HepG2 (cell line): Measurements from ENCODE around the gene TNFSF12. TPM values are rescaled to one million over a fixed set of nuclear protein-coding genes. Genes with fewer than 3 reads are reported as not detected.
A peak's percentile ranks its signal among the peaks of the same experiment; 100 is the strongest.

Experiments used
- ADNP ChIP-seq: sonication (generic); formaldehyde crosslinking; IDR thresholded peaks from 2 replicates; pipeline ENCODE4 v1.4.0; 2020; ENCODE audit warnings: missing genetic modification reagents
- ATF5 ChIP-seq: sonication (generic); formaldehyde crosslinking; IDR thresholded peaks from 2 replicates; pipeline ENCODE4 v1.4.0; 2020; ENCODE audit warnings: mild to moderate bottlenecking, low read depth, missing genetic modification reagents
- DNMT1 ChIP-seq: sonication (generic); formaldehyde crosslinking; IDR thresholded peaks from 2 replicates; pipeline ENCODE4 v1.5.1; 2020; ENCODE audit warnings: mild to moderate bottlenecking, missing genetic modification reagents
- ELF3 ChIP-seq: IDR thresholded peaks from 2 replicates; pipeline ENCODE4 v1.6.1; 2016; ENCODE audit warnings: missing genetic modification reagents, missing compliant biosample characterization
- GABPA ChIP-seq, 2 experiments: IDR thresholded peaks; 2 replicates each; pipeline ENCODE4 v1.6.1; 2011 to 2016; ENCODE audit warnings: low read depth in 2 of 2, low read length in 1 of 2, missing biosample characterization in 1 of 2, missing genetic modification characterization in 1 of 2
- KAT8 ChIP-seq: IDR thresholded peaks from 2 replicates; pipeline ENCODE4 v1.6.1; 2016; ENCODE audit warnings: missing genetic modification reagents, missing compliant biosample characterization
- KDM5B ChIP-seq: sonication (generic); formaldehyde crosslinking; IDR thresholded peaks from 2 replicates; pipeline ENCODE4 v1.4.0; 2020; ENCODE audit warnings: missing genetic modification reagents, mild to moderate bottlenecking, borderline replicate concordance
- KMT2A ChIP-seq: sonication (generic); formaldehyde crosslinking; IDR thresholded peaks from 2 replicates; pipeline ENCODE4 v1.4.0; 2020; ENCODE audit warnings: missing genetic modification reagents
- MNT ChIP-seq: fragments of 450-650 bp; IDR thresholded peaks from 2 replicates; pipeline ENCODE4 v1.6.1; 2016
- MTF1 ChIP-seq: sonication (generic); formaldehyde crosslinking; IDR thresholded peaks from 2 replicates; pipeline ENCODE4 v1.5.0; 2020; ENCODE audit warnings: missing genetic modification reagents
- MXD4 ChIP-seq: IDR thresholded peaks from 2 replicates; pipeline ENCODE4 v1.6.1; 2016; ENCODE audit warnings: mild to moderate bottlenecking, missing biosample characterization, missing genetic modification reagents
- NCOA5 ChIP-seq: sonication (generic); formaldehyde crosslinking; IDR thresholded peaks from 2 replicates; pipeline ENCODE4 v1.4.0; 2020; ENCODE audit warnings: missing genetic modification reagents
- NKX3-1 ChIP-seq: sonication (generic); formaldehyde crosslinking; IDR thresholded peaks from 2 replicates; pipeline ENCODE4 v1.5.0; 2020; ENCODE audit warnings: missing genetic modification reagents
- NRL ChIP-seq: sonication (generic); formaldehyde crosslinking; IDR thresholded peaks from 2 replicates; pipeline ENCODE4 v1.5.0; 2020; ENCODE audit warnings: missing genetic modification reagents, mild to moderate bottlenecking, moderate library complexity, borderline replicate concordance
- STAT5B ChIP-seq: sonication (generic); formaldehyde crosslinking; IDR thresholded peaks from 2 replicates; pipeline ENCODE4 v1.4.0; 2020; ENCODE audit warnings: missing genetic modification reagents
- SUZ12 ChIP-seq: fragments of 150-350 bp; IDR thresholded peaks from 2 replicates; pipeline ENCODE4 v1.6.1; 2014; ENCODE audit warnings: low read depth, low read length
- TEAD2 ChIP-seq: sonication (generic); formaldehyde crosslinking; IDR thresholded peaks from 2 replicates; pipeline ENCODE4 v1.9.0; 2021; ENCODE audit warnings: missing genetic modification reagents
- XRCC5 ChIP-seq: fragments of 200-400 bp; formaldehyde crosslinking; optimal IDR thresholded peaks from 2 replicates; pipeline ENCODE3; 2017; ENCODE audit warnings: mild to moderate bottlenecking, low read length
- ZBTB1 ChIP-seq: sonication (generic); formaldehyde crosslinking; IDR thresholded peaks from 2 replicates; pipeline ENCODE4 v1.4.0; 2020; ENCODE audit warnings: missing genetic modification reagents, borderline replicate concordance
- ZBTB37 ChIP-seq: sonication (generic); formaldehyde crosslinking; IDR thresholded peaks from 2 replicates; pipeline ENCODE4 v1.4.0; 2020; ENCODE audit warnings: mild to moderate bottlenecking, missing genetic modification reagents
- ZBTB49 ChIP-seq: sonication (generic); formaldehyde crosslinking; IDR thresholded peaks from 2 replicates; pipeline ENCODE4 v1.4.0; 2020; ENCODE audit warnings: missing genetic modification reagents, borderline replicate concordance
- ZFP62 ChIP-seq: sonication (generic); formaldehyde crosslinking; IDR thresholded peaks from 2 replicates; pipeline ENCODE4 v1.4.0; 2020; ENCODE audit warnings: missing genetic modification reagents
- ZNF12 ChIP-seq: sonication (generic); formaldehyde crosslinking; IDR thresholded peaks from 2 replicates; pipeline ENCODE4 v1.5.0; 2020; ENCODE audit warnings: missing genetic modification reagents
- ZNF253 ChIP-seq: sonication (generic); formaldehyde crosslinking; IDR thresholded peaks from 2 replicates; pipeline ENCODE4 v1.8.0; 2022; ENCODE audit warnings: mild to moderate bottlenecking, missing genetic modification reagents, borderline replicate concordance
- ZNF431 ChIP-seq: sonication (generic); formaldehyde crosslinking; IDR thresholded peaks from 2 replicates; pipeline ENCODE4 v1.9.0; 2022; ENCODE audit warnings: missing genetic modification reagents, low read depth, mild to moderate bottlenecking, borderline replicate concordance
- ZNF891 ChIP-seq: sonication (generic); formaldehyde crosslinking; IDR thresholded peaks from 2 replicates; pipeline ENCODE4 v1.5.0; 2020; ENCODE audit warnings: mild to moderate bottlenecking, missing genetic modification reagents
- polyA plus RNA-seq, 8 experiments: library from polyadenylated mRNA; depleted of rRNA in 3 of 8; stranded (reverse) in 7 of 8; unstranded in 1 of 8; fragments of >200 nt; fragmentation: Illumina TruSeq in 4 of 8; extraction: Trizol in 4 of 8; gene quantifications; 2 replicates each; pipeline versions ENCODE4 v1.2.1 to v1.2.3, GENCODE V29; 2011 to 2016; ENCODE audit warnings: low read depth in 4 of 8, missing spikeins in 1 of 8, mixed read lengths in 1 of 8; ENCODE audit not compliant: insufficient read depth in 1 of 8
- total RNA-seq, 5 experiments: library from RNA; depleted of rRNA; stranded (reverse); fragments of >200 nt; fragmentation: Illumina TruSeq; extraction: Trizol; gene quantifications; 2 replicates each; pipeline ENCODE4 v1.2.3, GENCODE V29; 2016; ENCODE audit warnings: low read depth in 1 of 5

TNFSF12 gene
- total and polyA plus RNA-seq, 2 of the 13 experiments (the other 11 are each of a cell fraction or from before 2014, with no cell fraction given) = 0.93 to 7.2 TPM

- no peak for TF ChIP-seq ZBTB49
- TF ChIP-seq STAT5B (CRISPR knock-in tag) = no peak
- TF ChIP-seq ZBTB37 (CRISPR knock-in tag) = no peak
- no peak; the same call in 1 of the 2 replicates for TF ChIP-seq NKX3-1 (CRISPR knock-in tag)
- TF ChIP-seq ELF3 (CRISPR knock-in tag) = no peak; the same call in 1 of the 2 replicates
- TF ChIP-seq MNT = no peak
- TF ChIP-seq ZFP62 (CRISPR knock-in tag) = no peak
- TF ChIP-seq ATF5 (CRISPR knock-in tag) = no peak
- no peak for TF ChIP-seq MTF1 (CRISPR knock-in tag)
- TF ChIP-seq ZNF253 (CRISPR knock-in tag) = peak; percentile 71; the same call in 1 of the 2 replicates
- peak; percentile 56 for TF ChIP-seq XRCC5
- 0 out of 2 replicates have a peak, but pooled peaks have one; percentile 60 for TF ChIP-seq ZNF891 (CRISPR knock-in tag)
- TF ChIP-seq MXD4 (CRISPR knock-in tag) = peak; percentile 20; the same call in 1 of the 2 replicates
- no peak for TF ChIP-seq ADNP
- TF ChIP-seq TEAD2 = 0 out of 2 replicates have a peak, but pooled peaks have one; percentile 57
- no peak for TF ChIP-seq ZBTB1 (CRISPR knock-in tag)
- TF ChIP-seq GABPA (IDR thresholded peaks at IDR 0.05; ENCODE audit: low read depth, low read length) = no peak
- peak; percentile 54 for TF ChIP-seq GABPA (CRISPR knock-in tag; IDR thresholded peaks at IDR 0.05; ENCODE audit: low read depth)
- no peak for TF ChIP-seq ZNF431 (CRISPR knock-in tag)
- no peak for TF ChIP-seq ZNF12 (CRISPR knock-in tag)
- peak; percentile 63 for TF ChIP-seq KAT8
- no peak for TF ChIP-seq SUZ12
- TF ChIP-seq KDM5B (CRISPR knock-in tag) = peak; percentile 36; the same call in 1 of the 2 replicates
- no peak for TF ChIP-seq DNMT1
- 0 out of 2 replicates have a peak, but pooled peaks have one; percentile 14 for TF ChIP-seq KMT2A (CRISPR knock-in tag)
- peak; percentile 48; the same call in 1 of the 2 replicates for TF ChIP-seq NRL
- no peak for TF ChIP-seq NCOA5 (CRISPR knock-in tag)
These were observed 23.9 kb downstream of the TNFSF12 start (continued) for GRCh38 chr17:7572588-7573323.
